SK-N-SH treated with all-trans-retinoic acid at 6 μM for 48 hours (cell line): ENCODE measurements around the gene FNIP1.
A peak's percentile ranks its signal among the peaks of the same experiment; 100 is the strongest.
"Not testable (repeated sequence)": the region's sequence is repeated elsewhere in the genome, so short reads cannot be mapped to it uniquely, and the experiment has no call there.

ENCODE experiments used
- ATAC-seq: fragments of 200-7000 bp; cut with Tn5 transposase; 3 replicates; pipeline ENCODE4 v1.9.1; 2020; ENCODE audit warnings: mild to moderate bottlenecking, moderate library complexity
- ARNTL ChIP-seq: fragments of 450-650 bp; formaldehyde crosslinking; IDR thresholded peaks from 2 replicates; pipeline ENCODE4 v1.5.0; 2020; ENCODE audit warnings: low read depth, mild to moderate bottlenecking, moderate library complexity, borderline replicate concordance
- BACH2 ChIP-seq: fragments of 250-450 bp; sonication (Bioruptor Pico); IDR thresholded peaks from 2 replicates; pipeline ENCODE4 v1.9.0; 2021; ENCODE audit warnings: mild to moderate bottlenecking, borderline replicate concordance
- CSDC2 ChIP-seq: fragments of 250-450 bp; sonication (Bioruptor Pico); IDR thresholded peaks from 2 replicates; pipeline ENCODE4 v1.5.0; 2020; ENCODE audit warnings: mild to moderate bottlenecking, moderate library complexity
- ESRRG ChIP-seq: fragments of 250-450 bp; sonication (Bioruptor Pico); IDR thresholded peaks from 2 replicates; pipeline ENCODE4 v1.6.1; 2021; ENCODE audit warnings: mild to moderate bottlenecking
- GLIS3 ChIP-seq: fragments of 250-450 bp; sonication (Bioruptor Pico); IDR thresholded peaks from 2 replicates; pipeline ENCODE4 v1.5.0; 2020; ENCODE audit warnings: mild to moderate bottlenecking, moderate library complexity
- ISL1 ChIP-seq: fragments of 250-450 bp; sonication (Bioruptor Pico); IDR thresholded peaks from 2 replicates; pipeline ENCODE4 v2.1.2; 2022; ENCODE audit warnings: mild to moderate bottlenecking, moderate library complexity
- OSR1 ChIP-seq: fragments of 250-450 bp; sonication (Bioruptor Pico); IDR thresholded peaks from 2 replicates; pipeline ENCODE4 v1.8.0; 2022; ENCODE audit warnings: moderate library complexity, mild to moderate bottlenecking, inconsistent platforms
- PPARA ChIP-seq: fragments of 250-450 bp; sonication (Bioruptor Pico); IDR thresholded peaks from 2 replicates; pipeline ENCODE4 v1.5.0; 2020; ENCODE audit warnings: mild to moderate bottlenecking, borderline replicate concordance
- RARB ChIP-seq: fragments of 250-450 bp; sonication (Bioruptor Pico); IDR thresholded peaks from 2 replicates; pipeline ENCODE4 v1.8.0; 2021; ENCODE audit warnings: mild to moderate bottlenecking, moderate library complexity
- SNAI2 ChIP-seq: fragments of 250-450 bp; sonication (Bioruptor Pico); IDR thresholded peaks from 2 replicates; pipeline ENCODE4 v1.5.0; 2020; ENCODE audit warnings: mild to moderate bottlenecking, moderate library complexity
- TCF4 ChIP-seq: fragments of 250-450 bp; sonication (Bioruptor Pico); IDR thresholded peaks from 2 replicates; pipeline ENCODE4 v1.8.0; 2021; ENCODE audit warnings: mild to moderate bottlenecking, moderate library complexity, borderline replicate concordance
- TOX ChIP-seq: fragments of 250-450 bp; sonication (Bioruptor Pico); IDR thresholded peaks from 2 replicates; pipeline ENCODE4 v1.8.0; 2021; ENCODE audit warnings: mild to moderate bottlenecking, moderate library complexity, borderline replicate concordance
- ZC3H10 ChIP-seq: fragments of 250-450 bp; sonication (Bioruptor Pico); IDR thresholded peaks from 2 replicates; pipeline ENCODE4 v1.5.1; 2021; ENCODE audit warnings: mild to moderate bottlenecking, moderate library complexity
- ZFP3 ChIP-seq: fragments of 250-450 bp; sonication (Bioruptor Pico); IDR thresholded peaks from 2 replicates; pipeline ENCODE4 v1.5.0; 2020; ENCODE audit warnings: mild to moderate bottlenecking, moderate library complexity
- ZFP30 ChIP-seq: fragments of 450-650 bp; formaldehyde crosslinking; IDR thresholded peaks from 2 replicates; pipeline ENCODE4 v1.5.0; 2022; ENCODE audit warnings: mild to moderate bottlenecking, moderate library complexity
- ZNF565 ChIP-seq: fragments of 450-650 bp; formaldehyde crosslinking; conservative IDR thresholded peaks from 2 replicates; pipeline ENCODE4 v1.5.0; 2020; ENCODE audit warnings: low read depth, mild to moderate bottlenecking, moderate library complexity
- ZNF8 ChIP-seq: fragments of 450-650 bp; formaldehyde crosslinking; IDR thresholded peaks from 2 replicates; pipeline ENCODE4 v1.5.0; 2020; ENCODE audit warnings: mild to moderate bottlenecking, moderate library complexity
- TF ChIP-seq, protein P1 (sequence below): fragments of 250-450 bp; sonication (Bioruptor Pico); IDR thresholded peaks from 2 replicates; pipeline ENCODE4 v1.5.0; 2020; ENCODE audit warnings: mild to moderate bottlenecking, moderate library complexity
- TF ChIP-seq, protein P2 (sequence below): fragments of 250-450 bp; sonication (Bioruptor Pico); IDR thresholded peaks from 2 replicates; pipeline ENCODE4 v1.8.0; 2020; ENCODE audit warnings: mild to moderate bottlenecking, moderate library complexity, borderline replicate concordance
- TF ChIP-seq, protein P3 (sequence below): fragments of 250-450 bp; sonication (Bioruptor Pico); IDR thresholded peaks from 2 replicates; pipeline ENCODE4 v1.8.0; 2021; ENCODE audit warnings: low read depth, mild to moderate bottlenecking, moderate library complexity, borderline replicate concordance
- TF ChIP-seq, protein P4 (sequence below): fragments of 250-450 bp; sonication (Bioruptor Pico); IDR thresholded peaks from 2 replicates; pipeline ENCODE4 v1.5.1; 2021; ENCODE audit warnings: mild to moderate bottlenecking, moderate library complexity

Gene FNIP1

DNA sequence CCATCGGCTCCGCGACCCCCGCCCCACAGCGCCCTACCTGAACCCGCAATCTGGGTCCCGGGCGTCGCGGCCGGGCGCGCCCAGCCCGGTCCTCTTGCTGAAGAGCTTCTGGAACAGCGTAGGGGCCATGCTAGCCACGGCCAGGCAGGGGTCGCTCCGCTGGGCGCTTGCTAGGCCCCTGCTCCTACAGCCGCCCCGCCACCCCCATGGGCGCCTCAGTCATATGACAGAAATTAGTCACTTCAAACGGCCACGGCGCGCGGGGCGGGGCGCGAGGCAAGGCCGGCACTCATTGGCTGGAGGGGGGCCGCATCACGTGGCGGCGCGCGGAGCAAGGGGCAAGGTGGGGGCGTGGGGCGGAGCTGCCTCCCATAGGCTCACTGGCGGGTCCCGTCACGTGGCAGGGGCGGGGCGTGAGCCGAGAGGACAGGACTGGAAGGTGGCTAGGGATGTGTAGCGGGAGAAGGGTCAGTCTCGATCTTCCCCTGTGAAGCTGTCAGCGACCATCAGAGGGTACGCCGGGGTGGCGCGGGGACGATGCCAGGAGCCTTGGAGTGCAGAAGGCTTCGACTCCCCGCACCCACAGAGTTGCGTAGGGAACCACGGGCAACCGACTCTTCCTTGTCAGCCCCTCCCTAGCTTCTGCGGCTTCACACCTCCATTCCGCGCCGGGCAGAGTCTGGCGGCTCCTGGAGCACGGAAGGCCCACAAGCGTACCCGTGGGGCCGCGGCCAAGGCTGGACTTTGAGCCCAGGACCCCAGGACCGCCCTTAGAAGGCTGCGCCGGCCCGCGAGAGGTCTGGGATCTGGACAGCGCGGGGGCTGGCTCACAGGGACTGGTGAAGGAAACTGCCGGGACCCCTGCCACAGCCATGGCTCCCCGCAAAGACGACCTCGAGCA lies at the start of gene FNIP1:
Gene FNIP1, minus strand, starts transcription at position 225 of the 901 bp plus-strand sequence. Its CDS starts 96 bp downstream, at position 129.
- 0 out of 2 replicates have a peak, but pooled peaks have one; percentile 75 for TF ChIP-seq CSDC2 (CRISPR knock-in tag)
- 0 out of 2 replicates have a peak, but pooled peaks have one; percentile 25 for TF ChIP-seq GLIS3 (CRISPR knock-in tag)
- TF ChIP-seq ESRRG (CRISPR knock-in tag): no peak
- TF ChIP-seq ZC3H10: no peak
- ATAC-seq: peak; percentile 96

DNA sequence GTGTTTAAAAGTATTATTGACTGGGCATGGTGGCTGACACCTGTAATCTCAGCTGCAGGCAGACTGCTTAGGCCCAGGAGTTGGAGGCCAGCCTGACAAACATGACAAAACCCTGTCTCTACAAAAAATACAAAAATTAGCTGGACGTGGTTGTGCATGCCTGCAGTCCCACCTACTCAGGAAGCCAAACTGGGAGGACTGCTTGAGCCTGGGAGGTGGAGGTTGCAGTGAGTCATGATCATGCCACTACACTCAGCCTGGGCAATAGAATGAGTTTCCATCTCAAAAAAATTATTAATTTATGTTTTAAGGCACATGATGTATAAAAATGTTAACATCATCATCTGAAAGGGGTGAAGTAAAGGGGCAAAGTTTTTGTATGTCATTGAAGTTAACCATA lies 49.7 kb upstream of the FNIP1 start:
- no peak for TF ChIP-seq ZFP30
- TF ChIP-seq, protein P1, sequence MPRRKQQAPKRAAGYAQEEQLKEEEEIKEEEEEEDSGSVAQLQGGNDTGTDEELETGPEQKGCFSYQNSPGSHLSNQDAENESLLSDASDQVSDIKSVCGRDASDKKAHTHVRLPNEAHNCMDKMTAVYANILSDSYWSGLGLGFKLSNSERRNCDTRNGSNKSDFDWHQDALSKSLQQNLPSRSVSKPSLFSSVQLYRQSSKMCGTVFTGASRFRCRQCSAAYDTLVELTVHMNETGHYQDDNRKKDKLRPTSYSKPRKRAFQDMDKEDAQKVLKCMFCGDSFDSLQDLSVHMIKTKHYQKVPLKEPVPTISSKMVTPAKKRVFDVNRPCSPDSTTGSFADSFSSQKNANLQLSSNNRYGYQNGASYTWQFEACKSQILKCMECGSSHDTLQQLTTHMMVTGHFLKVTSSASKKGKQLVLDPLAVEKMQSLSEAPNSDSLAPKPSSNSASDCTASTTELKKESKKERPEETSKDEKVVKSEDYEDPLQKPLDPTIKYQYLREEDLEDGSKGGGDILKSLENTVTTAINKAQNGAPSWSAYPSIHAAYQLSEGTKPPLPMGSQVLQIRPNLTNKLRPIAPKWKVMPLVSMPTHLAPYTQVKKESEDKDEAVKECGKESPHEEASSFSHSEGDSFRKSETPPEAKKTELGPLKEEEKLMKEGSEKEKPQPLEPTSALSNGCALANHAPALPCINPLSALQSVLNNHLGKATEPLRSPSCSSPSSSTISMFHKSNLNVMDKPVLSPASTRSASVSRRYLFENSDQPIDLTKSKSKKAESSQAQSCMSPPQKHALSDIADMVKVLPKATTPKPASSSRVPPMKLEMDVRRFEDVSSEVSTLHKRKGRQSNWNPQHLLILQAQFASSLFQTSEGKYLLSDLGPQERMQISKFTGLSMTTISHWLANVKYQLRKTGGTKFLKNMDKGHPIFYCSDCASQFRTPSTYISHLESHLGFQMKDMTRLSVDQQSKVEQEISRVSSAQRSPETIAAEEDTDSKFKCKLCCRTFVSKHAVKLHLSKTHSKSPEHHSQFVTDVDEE: no peak
- TF ChIP-seq ZNF8 (CRISPR knock-in tag): no peak
- TF ChIP-seq ZC3H10: no peak
- no peak for TF ChIP-seq BACH2
- TF ChIP-seq CSDC2 (CRISPR knock-in tag): no peak
- TF ChIP-seq ZFP3 (CRISPR knock-in tag): no peak
- TF ChIP-seq ZNF565 (CRISPR knock-in tag): no peak
- TF ChIP-seq ARNTL: no peak
- TF ChIP-seq ISL1 (CRISPR knock-in tag): no peak
- no peak for TF ChIP-seq SNAI2 (CRISPR knock-in tag)
- no peak for TF ChIP-seq TCF4
- TF ChIP-seq, protein P2, sequence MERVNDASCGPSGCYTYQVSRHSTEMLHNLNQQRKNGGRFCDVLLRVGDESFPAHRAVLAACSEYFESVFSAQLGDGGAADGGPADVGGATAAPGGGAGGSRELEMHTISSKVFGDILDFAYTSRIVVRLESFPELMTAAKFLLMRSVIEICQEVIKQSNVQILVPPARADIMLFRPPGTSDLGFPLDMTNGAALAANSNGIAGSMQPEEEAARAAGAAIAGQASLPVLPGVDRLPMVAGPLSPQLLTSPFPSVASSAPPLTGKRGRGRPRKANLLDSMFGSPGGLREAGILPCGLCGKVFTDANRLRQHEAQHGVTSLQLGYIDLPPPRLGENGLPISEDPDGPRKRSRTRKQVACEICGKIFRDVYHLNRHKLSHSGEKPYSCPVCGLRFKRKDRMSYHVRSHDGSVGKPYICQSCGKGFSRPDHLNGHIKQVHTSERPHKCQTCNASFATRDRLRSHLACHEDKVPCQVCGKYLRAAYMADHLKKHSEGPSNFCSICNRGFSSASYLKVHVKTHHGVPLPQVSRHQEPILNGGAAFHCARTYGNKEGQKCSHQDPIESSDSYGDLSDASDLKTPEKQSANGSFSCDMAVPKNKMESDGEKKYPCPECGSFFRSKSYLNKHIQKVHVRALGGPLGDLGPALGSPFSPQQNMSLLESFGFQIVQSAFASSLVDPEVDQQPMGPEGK (CRISPR knock-in tag): no peak
- no peak for TF ChIP-seq OSR1 (CRISPR knock-in tag)
- TF ChIP-seq, protein P3, sequence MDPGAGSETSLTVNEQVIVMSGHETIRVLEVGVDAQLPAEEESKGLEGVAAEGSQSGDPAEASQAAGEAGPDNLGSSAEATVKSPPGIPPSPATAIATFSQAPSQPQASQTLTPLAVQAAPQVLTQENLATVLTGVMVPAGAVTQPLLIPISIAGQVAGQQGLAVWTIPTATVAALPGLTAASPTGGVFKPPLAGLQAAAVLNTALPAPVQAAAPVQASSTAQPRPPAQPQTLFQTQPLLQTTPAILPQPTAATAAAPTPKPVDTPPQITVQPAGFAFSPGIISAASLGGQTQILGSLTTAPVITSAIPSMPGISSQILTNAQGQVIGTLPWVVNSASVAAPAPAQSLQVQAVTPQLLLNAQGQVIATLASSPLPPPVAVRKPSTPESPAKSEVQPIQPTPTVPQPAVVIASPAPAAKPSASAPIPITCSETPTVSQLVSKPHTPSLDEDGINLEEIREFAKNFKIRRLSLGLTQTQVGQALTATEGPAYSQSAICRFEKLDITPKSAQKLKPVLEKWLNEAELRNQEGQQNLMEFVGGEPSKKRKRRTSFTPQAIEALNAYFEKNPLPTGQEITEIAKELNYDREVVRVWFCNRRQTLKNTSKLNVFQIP (CRISPR knock-in tag): no peak
- TF ChIP-seq ESRRG (CRISPR knock-in tag): no peak
- TF ChIP-seq RARB: no peak
- TF ChIP-seq GLIS3 (CRISPR knock-in tag): no peak
- TF ChIP-seq, protein P4, sequence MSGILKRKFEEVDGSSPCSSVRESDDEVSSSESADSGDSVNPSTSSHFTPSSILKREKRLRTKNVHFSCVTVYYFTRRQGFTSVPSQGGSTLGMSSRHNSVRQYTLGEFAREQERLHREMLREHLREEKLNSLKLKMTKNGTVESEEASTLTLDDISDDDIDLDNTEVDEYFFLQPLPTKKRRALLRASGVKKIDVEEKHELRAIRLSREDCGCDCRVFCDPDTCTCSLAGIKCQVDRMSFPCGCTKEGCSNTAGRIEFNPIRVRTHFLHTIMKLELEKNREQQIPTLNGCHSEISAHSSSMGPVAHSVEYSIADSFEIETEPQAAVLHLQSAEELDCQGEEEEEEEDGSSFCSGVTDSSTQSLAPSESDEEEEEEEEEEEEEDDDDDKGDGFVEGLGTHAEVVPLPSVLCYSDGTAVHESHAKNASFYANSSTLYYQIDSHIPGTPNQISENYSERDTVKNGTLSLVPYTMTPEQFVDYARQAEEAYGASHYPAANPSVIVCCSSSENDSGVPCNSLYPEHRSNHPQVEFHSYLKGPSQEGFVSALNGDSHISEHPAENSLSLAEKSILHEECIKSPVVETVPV (CRISPR knock-in tag): no peak
- no peak for TF ChIP-seq PPARA (CRISPR knock-in tag)
- TF ChIP-seq, all 23 proteins: peak for 0
- ATAC-seq: no peak

DNA sequence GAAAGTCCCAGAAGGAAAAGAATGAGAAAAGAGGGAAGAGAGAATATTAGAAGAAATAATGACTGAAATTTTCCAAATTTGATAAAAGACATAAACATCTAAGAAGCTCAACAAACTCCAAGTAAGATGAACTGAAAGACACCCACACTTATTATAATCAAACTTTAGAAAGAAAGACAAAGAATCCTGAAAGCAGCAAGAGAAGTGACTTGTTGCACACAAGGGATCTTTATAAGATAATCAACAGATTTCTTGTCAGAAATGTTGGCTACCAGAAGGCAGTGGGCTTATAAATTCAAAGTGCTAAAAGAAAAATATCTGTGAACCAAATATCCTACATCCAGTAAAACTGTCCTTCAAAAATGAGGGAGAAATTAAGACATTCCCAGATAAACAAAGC lies 49.0 kb upstream of the FNIP1 start:
- ATAC-seq: no peak
- TF ChIP-seq, protein P2 (CRISPR knock-in tag): no peak
- no peak for TF ChIP-seq TOX (CRISPR knock-in tag)
- no peak for TF ChIP-seq ISL1 (CRISPR knock-in tag)
- TF ChIP-seq, protein P3 (CRISPR knock-in tag): no peak
- TF ChIP-seq GLIS3 (CRISPR knock-in tag): no peak
- TF ChIP-seq, protein P1: no peak
- no peak for TF ChIP-seq ARNTL

DNA sequence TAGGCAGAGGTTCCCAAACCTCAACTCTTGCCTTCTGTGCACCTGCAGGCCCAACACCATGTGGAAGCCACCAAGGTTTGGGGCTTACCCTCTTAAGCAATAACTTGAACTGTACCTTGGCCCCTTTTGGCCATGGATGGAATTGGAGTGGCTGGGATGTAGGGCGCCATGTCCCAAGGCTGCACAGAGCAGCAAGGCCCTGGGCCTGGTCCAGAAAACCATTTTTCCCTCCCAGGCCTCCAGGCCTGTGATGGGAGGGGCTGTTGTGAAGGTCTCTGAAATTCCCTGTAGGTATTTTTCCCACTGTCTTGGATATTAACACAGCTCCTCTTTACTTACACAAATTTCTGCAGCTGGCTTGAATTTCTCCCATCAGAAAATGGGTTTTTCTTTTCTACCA lies 46.2 kb upstream of the FNIP1 start:
- ATAC-seq: not testable (repeated sequence)
